HG02623 (cell line): ENCODE measurements around the gene VEGFA.

Source experiments
- ATAC-seq: cut with Tn5 transposase; IDR thresholded peaks from one replicate; pipeline ENCODE4 v1.9.1; 2021; ENCODE audit warnings: moderate library complexity; ENCODE audit not compliant: unreplicated experiment

Gene VEGFA

GRCh38 chr6:43769526-43770371 lies at the start of gene VEGFA:
TSS of gene VEGFA (plus strand) at chr6:43770211.
- peak; percentile 59 for ATAC-seq

GRCh38 chr6:43720999-43721398 lies 49.0 kb upstream of the VEGFA start:
- no peak for ATAC-seq

GRCh38 chr6:43722920-43723545 lies 47.0 kb upstream of the VEGFA start:
- no peak for ATAC-seq

GRCh38 chr6:43723737-43724295 lies 46.2 kb upstream of the VEGFA start:
- ATAC-seq: peak; percentile 59

- ATAC-seq: no peak
Measured at GRCh38 chr6:43724354-43724753, 45.7 kb upstream of the VEGFA start.

GRCh38 chr6:43724914-43725642 lies 44.9 kb upstream of the VEGFA start:
- ATAC-seq: no peak

- ATAC-seq: no peak
Measured at GRCh38 chr6:43725643-43726580, 44.1 kb upstream of the VEGFA start.

GRCh38 chr6:43727634-43728033 lies 42.4 kb upstream of the VEGFA start:
- no peak for ATAC-seq

- ATAC-seq: no peak
Measured at GRCh38 chr6:43728586-43728985, 41.4 kb upstream of the VEGFA start.

GRCh38 chr6:43729537-43729936 lies 40.5 kb upstream of the VEGFA start:
- no peak for ATAC-seq

GRCh38 chr6:43730634-43731033 lies 39.4 kb upstream of the VEGFA start:
- ATAC-seq: no peak

- ATAC-seq: no peak
Measured at GRCh38 chr6:43733471-43734293, 36.3 kb upstream of the VEGFA start.

GRCh38 chr6:43734294-43734665 lies 35.7 kb upstream of the VEGFA start:
- no peak for ATAC-seq

- no peak for ATAC-seq
Measured at GRCh38 chr6:43735642-43736199, 34.3 kb upstream of the VEGFA start.

- no peak for ATAC-seq
Measured at GRCh38 chr6:43736211-43736786, 33.7 kb upstream of the VEGFA start.

GRCh38 chr6:43736844-43737243 lies 33.2 kb upstream of the VEGFA start:
- ATAC-seq: no peak

- no peak for ATAC-seq
Measured at GRCh38 chr6:43737272-43738081, 32.5 kb upstream of the VEGFA start.

GRCh38 chr6:43738267-43738676 lies 31.7 kb upstream of the VEGFA start:
- no peak for ATAC-seq
